ENCODE data around the gene SRGAP3.
A peak's percentile ranks its signal among the peaks of the same experiment; 100 is the strongest.

Gene SRGAP3

DNA sequence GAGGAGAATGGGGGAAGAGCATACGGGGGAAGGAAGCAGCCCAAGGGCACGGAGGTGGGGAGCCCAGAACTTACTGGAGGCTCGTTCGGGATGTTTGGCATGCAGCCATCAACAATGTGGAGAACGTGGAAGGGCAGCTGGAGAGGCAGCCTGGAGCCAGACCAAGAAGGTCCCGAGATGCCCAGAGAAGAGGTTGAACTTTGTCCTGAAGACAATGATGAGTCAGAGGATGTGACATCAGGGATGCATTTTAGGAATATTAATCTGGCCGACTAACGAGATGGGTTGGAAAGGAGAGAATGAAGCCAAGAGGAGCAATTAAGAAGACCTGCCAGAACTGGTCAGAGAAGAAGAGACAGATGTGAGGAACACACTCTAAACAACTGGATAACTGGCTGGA lies 98.2 kb downstream of the SRGAP3 start:
- no peaks in the 10 kb centered on the region for H3K9me3 ChIP-seq (ENCODE audit: control insufficient read depth, insufficient read depth, low read length)
- H3K36me3 ChIP-seq (ENCODE audit: control insufficient read depth, insufficient read depth, low read length), result no peaks in the 10 kb centered on the region
- H3K4me3 ChIP-seq (ENCODE audit: low read depth, low read length), result no peak overlapping the region
- no peak overlapping the region for H3K9ac ChIP-seq (ENCODE audit: low read depth, low read length)
- no peaks in the 10 kb centered on the region for H3K27me3 ChIP-seq (ENCODE audit: control insufficient read depth, insufficient read depth, low read length)
- peaks cover 9% of the 10 kb centered on the region for H3K4me1 ChIP-seq (ENCODE audit: control insufficient read depth, insufficient read depth, low read length)

- Histone ChIP-seq H3K9me3 (ENCODE audit: control insufficient read depth, insufficient read depth, low read length) (no peaks in the 10 kb centered on the region), H3K36me3 (ENCODE audit: control insufficient read depth, insufficient read depth, low read length) (no peaks in the 10 kb centered on the region), H3K4me1 (ENCODE audit: control insufficient read depth, insufficient read depth, low read length) (peaks cover 7% of the 10 kb centered on the region), H3K27me3 (ENCODE audit: control insufficient read depth, insufficient read depth, low read length) (no peaks in the 10 kb centered on the region), H3K9ac (ENCODE audit: low read depth, low read length) (no peak overlapping the region), H3K4me3 (ENCODE audit: low read depth, low read length) (no peak overlapping the region)
These were observed 99.9 kb downstream of the SRGAP3 start for GRCh38 chr3:9149566-9149965.

DNA sequence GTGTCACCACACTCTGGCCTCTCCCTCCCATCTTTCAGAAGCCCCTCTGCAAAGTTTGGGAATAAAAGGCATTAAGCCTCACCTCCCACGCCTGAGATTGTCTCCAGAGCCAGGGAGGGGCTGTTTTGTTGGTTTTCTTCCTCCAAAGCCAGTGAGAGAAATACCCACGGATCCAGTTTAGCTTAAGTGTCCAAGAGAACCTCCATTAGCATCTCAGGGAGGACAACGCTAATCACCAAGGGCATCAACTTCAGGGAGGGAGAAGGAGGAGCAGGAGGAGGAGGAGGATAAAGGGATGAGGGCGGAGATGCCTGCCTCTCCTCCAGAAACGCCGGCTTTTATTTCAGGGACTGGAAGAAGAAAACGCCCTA lies 101.6 kb downstream of the SRGAP3 start:
- Histone ChIP-seq H3K36me3 (ENCODE audit: control insufficient read depth, insufficient read depth, low read length) (no peaks in the 10 kb centered on the region), H3K9ac (ENCODE audit: low read depth, low read length) (no peak overlapping the region), H3K4me3 (ENCODE audit: low read depth, low read length) (no peak overlapping the region), H3K4me1 (ENCODE audit: control insufficient read depth, insufficient read depth, low read length) (no peaks in the 10 kb centered on the region), H3K9me3 (ENCODE audit: control insufficient read depth, insufficient read depth, low read length) (no peaks in the 10 kb centered on the region), H3K27me3 (ENCODE audit: control insufficient read depth, insufficient read depth, low read length) (no peaks in the 10 kb centered on the region)

GRCh38 chr3:9147215-9147895 lies 102.1 kb downstream of the SRGAP3 start:
- Histone ChIP-seq H3K9me3 (ENCODE audit: control insufficient read depth, insufficient read depth, low read length) (no peaks in the 10 kb centered on the region), H3K4me3 (ENCODE audit: low read depth, low read length) (no peak overlapping the region), H3K4me1 (ENCODE audit: control insufficient read depth, insufficient read depth, low read length) (no peaks in the 10 kb centered on the region), H3K36me3 (ENCODE audit: control insufficient read depth, insufficient read depth, low read length) (no peaks in the 10 kb centered on the region), H3K9ac (ENCODE audit: low read depth, low read length) (no peak overlapping the region), H3K27me3 (ENCODE audit: control insufficient read depth, insufficient read depth, low read length) (no peaks in the 10 kb centered on the region)

DNA sequence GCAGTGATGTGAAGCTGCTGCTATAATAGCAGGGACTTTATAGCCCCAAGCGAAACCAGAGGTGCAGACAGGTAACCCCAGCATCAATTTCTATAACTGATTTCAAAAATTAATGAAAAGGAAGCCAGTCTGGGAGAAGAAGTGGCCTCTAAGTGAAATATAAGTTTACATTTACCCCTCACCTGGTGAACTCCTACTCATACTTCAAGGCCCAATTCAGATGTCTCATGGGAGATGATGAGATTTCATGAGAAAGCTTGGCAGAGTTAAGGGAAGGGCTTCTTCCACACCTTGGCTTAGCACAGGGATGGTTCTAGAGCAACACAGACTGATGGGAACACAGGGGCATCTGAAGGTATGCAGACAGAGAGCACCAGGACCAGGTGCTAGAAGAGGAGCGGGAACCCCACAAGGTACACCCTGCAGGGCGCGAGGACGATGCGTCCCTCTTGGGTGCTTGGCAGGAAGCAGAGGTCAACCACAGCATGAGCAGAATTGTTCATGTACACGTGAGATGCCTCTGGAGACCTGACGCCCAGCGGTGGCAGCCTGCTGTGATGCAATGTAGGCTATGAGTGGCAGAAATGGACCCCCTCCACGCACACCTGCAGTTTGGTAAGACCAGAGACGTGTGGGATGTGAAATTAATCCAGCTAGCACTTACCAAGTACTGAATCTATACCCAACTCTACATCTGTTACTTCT lies 102.9 kb downstream of the SRGAP3 start:
- no peaks in the 10 kb centered on the region for H3K27me3 ChIP-seq (ENCODE audit: control insufficient read depth, insufficient read depth, low read length)
- H3K36me3 ChIP-seq (ENCODE audit: control insufficient read depth, insufficient read depth, low read length), result no peaks in the 10 kb centered on the region
- H3K9me3 ChIP-seq (ENCODE audit: control insufficient read depth, insufficient read depth, low read length), result no peaks in the 10 kb centered on the region
- H3K4me1 ChIP-seq (ENCODE audit: control insufficient read depth, insufficient read depth, low read length), result no peaks in the 10 kb centered on the region
- no peak overlapping the region for H3K9ac ChIP-seq (ENCODE audit: low read depth, low read length)
- H3K4me3 ChIP-seq (ENCODE audit: low read depth, low read length), result no peak overlapping the region

- no peak overlapping the region for H3K4me3 ChIP-seq (ENCODE audit: low read depth, low read length)
- H3K27me3 ChIP-seq (ENCODE audit: control insufficient read depth, insufficient read depth, low read length), result no peaks in the 10 kb centered on the region
- H3K9ac ChIP-seq (ENCODE audit: low read depth, low read length), result no peak overlapping the region
- no peaks in the 10 kb centered on the region for H3K4me1 ChIP-seq (ENCODE audit: control insufficient read depth, insufficient read depth, low read length)
- no peaks in the 10 kb centered on the region for H3K36me3 ChIP-seq (ENCODE audit: control insufficient read depth, insufficient read depth, low read length)
- no peaks in the 10 kb centered on the region for H3K9me3 ChIP-seq (ENCODE audit: control insufficient read depth, insufficient read depth, low read length)
These were observed 106.3 kb downstream of the SRGAP3 start for GRCh38 chr3:9143184-9143583.

DNA sequence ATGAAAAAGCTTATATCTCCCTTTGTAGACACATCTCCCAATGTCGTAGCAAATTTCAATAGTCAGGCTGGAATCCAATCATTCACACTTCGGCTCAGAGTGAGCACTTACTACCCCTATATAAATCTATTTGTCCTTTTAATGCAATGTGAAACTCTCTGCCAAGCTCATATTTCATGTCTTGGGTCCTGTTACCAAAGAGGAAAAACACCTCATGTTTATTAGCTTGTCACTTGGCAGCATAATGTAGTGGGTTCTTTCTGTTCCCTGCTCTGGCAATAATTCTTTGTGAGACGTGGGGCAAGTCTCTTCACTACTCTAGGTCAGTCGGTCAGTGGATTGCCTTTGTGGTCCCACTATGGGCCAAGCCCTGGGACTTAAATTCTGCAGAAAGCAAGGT lies 107.1 kb downstream of the SRGAP3 start:
- Histone ChIP-seq H3K9me3 (ENCODE audit: control insufficient read depth, insufficient read depth, low read length) (no peaks in the 10 kb centered on the region), H3K36me3 (ENCODE audit: control insufficient read depth, insufficient read depth, low read length) (no peaks in the 10 kb centered on the region), H3K4me3 (ENCODE audit: low read depth, low read length) (no peak overlapping the region), H3K4me1 (ENCODE audit: control insufficient read depth, insufficient read depth, low read length) (no peaks in the 10 kb centered on the region), H3K27me3 (ENCODE audit: control insufficient read depth, insufficient read depth, low read length) (no peaks in the 10 kb centered on the region), H3K9ac (ENCODE audit: low read depth, low read length) (no peak overlapping the region)

GRCh38 chr3:9141928-9142289 lies 107.5 kb downstream of the SRGAP3 start:
- no peaks in the 10 kb centered on the region for H3K4me1 ChIP-seq (ENCODE audit: control insufficient read depth, insufficient read depth, low read length)
- H3K27me3 ChIP-seq (ENCODE audit: control insufficient read depth, insufficient read depth, low read length), result peaks cover 4% of the 10 kb centered on the region
- H3K36me3 ChIP-seq (ENCODE audit: control insufficient read depth, insufficient read depth, low read length), result no peaks in the 10 kb centered on the region
- H3K4me3 ChIP-seq (ENCODE audit: low read depth, low read length), result no peak overlapping the region
- no peaks in the 10 kb centered on the region for H3K9me3 ChIP-seq (ENCODE audit: control insufficient read depth, insufficient read depth, low read length)
- H3K9ac ChIP-seq (ENCODE audit: low read depth, low read length), result no peak overlapping the region

DNA sequence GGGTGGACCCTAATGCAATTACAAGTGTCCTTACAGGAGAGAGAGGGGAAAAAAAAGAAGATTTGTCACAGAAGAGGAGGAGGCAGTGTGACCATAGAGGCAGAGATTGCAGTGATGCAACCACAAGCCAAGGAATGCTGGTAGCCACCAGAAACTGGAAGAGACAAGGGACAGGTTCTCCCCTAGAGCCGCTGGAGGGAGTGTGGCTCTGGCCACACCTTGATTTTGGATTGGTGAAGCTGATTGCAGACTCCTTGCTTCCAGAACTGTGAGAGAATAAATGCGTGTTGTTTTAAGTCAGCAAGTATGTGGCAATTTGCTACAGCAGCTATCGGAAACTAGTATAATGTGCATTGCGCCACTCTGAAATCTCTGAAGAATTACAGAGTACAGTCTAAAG lies 110.1 kb downstream of the SRGAP3 start:
- Histone ChIP-seq H3K27me3 (ENCODE audit: control insufficient read depth, insufficient read depth, low read length) (peaks cover 15% of the 10 kb centered on the region), H3K9ac (ENCODE audit: low read depth, low read length) (no peak overlapping the region), H3K4me1 (ENCODE audit: control insufficient read depth, insufficient read depth, low read length) (peaks cover 2% of the 10 kb centered on the region), H3K9me3 (ENCODE audit: control insufficient read depth, insufficient read depth, low read length) (no peaks in the 10 kb centered on the region), H3K4me3 (ENCODE audit: low read depth, low read length) (no peak overlapping the region), H3K36me3 (ENCODE audit: control insufficient read depth, insufficient read depth, low read length) (no peaks in the 10 kb centered on the region)

- Histone ChIP-seq H3K4me1 (ENCODE audit: control insufficient read depth, insufficient read depth, low read length) (peaks cover 2% of the 10 kb centered on the region), H3K9ac (ENCODE audit: low read depth, low read length) (no peak overlapping the region), H3K27me3 (ENCODE audit: control insufficient read depth, insufficient read depth, low read length) (peaks cover 15% of the 10 kb centered on the region), H3K36me3 (ENCODE audit: control insufficient read depth, insufficient read depth, low read length) (no peaks in the 10 kb centered on the region), H3K9me3 (ENCODE audit: control insufficient read depth, insufficient read depth, low read length) (no peaks in the 10 kb centered on the region), H3K4me3 (ENCODE audit: low read depth, low read length) (no peak overlapping the region)
These were observed 111.8 kb downstream of the SRGAP3 start for GRCh38 chr3:9137676-9138075.

GRCh38 chr3:9136746-9137465 lies 112.5 kb downstream of the SRGAP3 start:
- Histone ChIP-seq H3K4me3 (ENCODE audit: low read depth, low read length) (peak overlapping the region; percentile 37), H3K9ac (ENCODE audit: low read depth, low read length) (no peak overlapping the region), H3K36me3 (ENCODE audit: control insufficient read depth, insufficient read depth, low read length) (no peaks in the 10 kb centered on the region), H3K9me3 (ENCODE audit: control insufficient read depth, insufficient read depth, low read length) (no peaks in the 10 kb centered on the region), H3K27me3 (ENCODE audit: control insufficient read depth, insufficient read depth, low read length) (peaks cover 15% of the 10 kb centered on the region), H3K4me1 (ENCODE audit: control insufficient read depth, insufficient read depth, low read length) (peaks cover 2% of the 10 kb centered on the region)
